Measurements from ENCODE around the gene FGD3.

DNA sequence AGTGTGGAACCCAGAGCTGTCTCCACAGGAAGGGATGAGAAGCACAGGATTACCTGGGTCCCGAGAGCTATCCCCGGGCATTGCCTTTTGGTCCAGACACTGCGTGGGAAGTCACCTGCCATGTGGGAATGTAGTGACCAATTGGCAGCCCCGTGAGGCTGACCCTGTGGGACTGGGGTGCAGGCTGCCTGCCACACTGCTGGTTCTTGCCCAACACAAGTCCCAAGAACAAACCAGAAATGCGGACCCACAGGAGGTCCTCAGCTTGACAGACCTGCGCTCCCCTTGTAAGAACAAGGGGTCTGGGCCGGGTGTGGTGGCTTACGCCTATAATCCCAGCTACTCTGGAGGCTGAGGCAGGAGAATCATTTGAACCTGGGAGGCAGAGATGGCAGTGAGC is 2.4 kb upstream of the FGD3 start:
- TF ChIP-seq, protein P1, sequence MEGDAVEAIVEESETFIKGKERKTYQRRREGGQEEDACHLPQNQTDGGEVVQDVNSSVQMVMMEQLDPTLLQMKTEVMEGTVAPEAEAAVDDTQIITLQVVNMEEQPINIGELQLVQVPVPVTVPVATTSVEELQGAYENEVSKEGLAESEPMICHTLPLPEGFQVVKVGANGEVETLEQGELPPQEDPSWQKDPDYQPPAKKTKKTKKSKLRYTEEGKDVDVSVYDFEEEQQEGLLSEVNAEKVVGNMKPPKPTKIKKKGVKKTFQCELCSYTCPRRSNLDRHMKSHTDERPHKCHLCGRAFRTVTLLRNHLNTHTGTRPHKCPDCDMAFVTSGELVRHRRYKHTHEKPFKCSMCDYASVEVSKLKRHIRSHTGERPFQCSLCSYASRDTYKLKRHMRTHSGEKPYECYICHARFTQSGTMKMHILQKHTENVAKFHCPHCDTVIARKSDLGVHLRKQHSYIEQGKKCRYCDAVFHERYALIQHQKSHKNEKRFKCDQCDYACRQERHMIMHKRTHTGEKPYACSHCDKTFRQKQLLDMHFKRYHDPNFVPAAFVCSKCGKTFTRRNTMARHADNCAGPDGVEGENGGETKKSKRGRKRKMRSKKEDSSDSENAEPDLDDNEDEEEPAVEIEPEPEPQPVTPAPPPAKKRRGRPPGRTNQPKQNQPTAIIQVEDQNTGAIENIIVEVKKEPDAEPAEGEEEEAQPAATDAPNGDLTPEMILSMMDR (conservative IDR thresholded peaks at IDR 0.05; ENCODE audit: low read depth, low read length), result no peak
- no peak for TF ChIP-seq EZH2 (IDR thresholded peaks at IDR 0.05; ENCODE audit: borderline replicate concordance, low read depth, low read length, poor library complexity, severe bottlenecking)

All from A673 (cell line).